COR-L47 (cell line): ENCODE data around the gene NOL11.
"Not testable (repeated sequence)": the region's sequence is repeated elsewhere in the genome, so short reads cannot be mapped to it uniquely, and the experiment has no call there.

Source experiments
- DNase-seq: peaks from one replicate; lab custom pipeline; 2025; lab: John Stamatoyannopoulos, UW

The NOL11 gene

DNA sequence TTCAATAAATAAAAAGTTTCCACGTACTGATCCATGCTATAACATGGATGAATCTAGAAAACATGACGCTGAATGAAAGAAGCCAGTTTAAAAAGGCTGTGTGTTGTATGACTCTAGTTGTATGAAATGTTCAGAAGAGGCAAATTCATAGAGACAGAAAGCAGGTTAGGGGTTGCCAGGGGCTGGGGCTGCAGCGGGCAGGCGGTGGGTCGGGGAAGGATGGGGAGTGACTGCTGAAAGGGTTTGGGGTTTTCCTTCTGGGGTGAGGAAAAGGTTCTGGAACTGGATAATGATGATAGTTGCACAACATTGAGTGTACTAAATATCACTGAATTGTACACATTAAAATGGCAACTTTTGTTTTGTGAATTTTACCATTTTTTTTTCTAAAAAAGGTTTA, 36.3 kb downstream of the NOL11 start:
- no peak for DNase-seq

DNA sequence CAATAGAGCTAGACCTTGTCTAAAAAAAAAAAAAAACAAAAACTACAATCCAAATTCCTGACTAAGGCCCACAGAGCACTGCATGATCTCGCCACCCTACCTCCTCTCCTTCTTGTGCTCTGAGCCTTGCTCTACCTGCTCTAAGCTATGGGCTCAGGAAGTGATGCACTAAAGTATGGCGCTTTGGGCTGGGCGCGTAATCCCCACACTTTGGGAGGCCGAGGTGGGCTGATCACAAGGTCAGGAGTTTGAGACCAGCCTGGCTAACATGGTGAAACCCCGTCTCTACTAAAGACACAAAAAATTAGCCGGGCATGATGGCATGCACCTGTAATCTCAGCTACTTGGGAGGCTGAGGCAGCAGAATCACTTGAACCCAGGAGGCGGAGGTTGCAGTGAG, 37.0 kb downstream of the NOL11 start:
- not testable (repeated sequence) for DNase-seq

DNA sequence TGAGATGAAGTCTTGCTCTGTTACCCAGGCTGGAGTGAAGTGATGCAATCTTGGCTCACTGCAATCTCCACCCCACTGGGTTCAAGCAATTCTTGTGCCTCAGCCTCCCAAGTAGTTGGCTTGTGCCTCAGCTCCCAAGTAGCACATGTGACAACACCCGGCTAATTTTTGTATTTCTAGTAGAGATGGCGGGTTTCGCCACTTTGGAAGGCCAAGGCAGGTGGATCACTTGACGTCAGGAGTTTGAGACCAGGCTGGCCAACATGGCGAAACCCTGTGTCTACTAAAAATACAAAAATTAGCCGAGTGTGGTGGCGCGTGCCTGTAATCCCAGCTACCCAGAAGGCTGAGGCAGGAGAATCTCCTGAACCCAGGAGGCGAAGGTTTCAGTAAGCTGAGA, 39.0 kb downstream of the NOL11 start:
- not testable (repeated sequence) for DNase-seq

DNA sequence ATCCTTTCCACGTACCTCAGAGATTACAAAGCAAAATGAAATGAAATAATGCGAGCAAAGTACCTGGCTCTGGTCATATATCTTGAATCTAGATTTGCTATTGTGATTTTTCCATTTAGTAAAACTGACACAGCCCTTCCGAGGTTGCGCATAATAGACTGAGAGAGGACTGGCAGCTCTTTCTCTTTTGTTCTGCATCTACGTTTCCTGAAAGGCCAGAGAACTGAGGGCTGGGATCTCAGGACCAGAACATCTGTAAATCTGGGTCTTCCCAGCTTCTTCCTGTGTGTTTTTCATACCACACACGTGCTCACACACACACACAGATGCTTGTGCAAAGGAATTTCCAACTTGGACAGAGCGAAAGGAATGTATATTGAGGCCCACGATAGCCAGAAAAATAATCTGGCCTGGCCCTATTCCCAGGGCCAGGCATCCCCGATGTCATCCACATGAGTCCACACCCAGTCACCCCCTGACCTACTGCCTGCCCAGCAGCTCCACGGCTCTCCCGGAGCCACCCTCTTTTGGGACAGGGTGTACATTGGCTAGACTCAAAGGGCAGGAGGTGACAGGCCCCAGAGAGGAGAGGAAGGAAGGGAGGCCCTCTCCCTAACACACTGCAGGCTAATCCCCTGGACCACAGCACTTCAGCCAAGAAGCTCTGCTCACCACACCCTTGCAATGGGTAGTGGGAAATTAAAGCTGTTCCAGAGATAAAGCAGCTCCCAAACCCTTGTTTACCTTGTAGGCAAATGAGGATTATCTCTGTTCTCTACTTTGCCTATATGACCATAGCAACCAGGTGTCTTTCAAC, 41.8 kb downstream of the NOL11 start:
- no peak for DNase-seq

DNA sequence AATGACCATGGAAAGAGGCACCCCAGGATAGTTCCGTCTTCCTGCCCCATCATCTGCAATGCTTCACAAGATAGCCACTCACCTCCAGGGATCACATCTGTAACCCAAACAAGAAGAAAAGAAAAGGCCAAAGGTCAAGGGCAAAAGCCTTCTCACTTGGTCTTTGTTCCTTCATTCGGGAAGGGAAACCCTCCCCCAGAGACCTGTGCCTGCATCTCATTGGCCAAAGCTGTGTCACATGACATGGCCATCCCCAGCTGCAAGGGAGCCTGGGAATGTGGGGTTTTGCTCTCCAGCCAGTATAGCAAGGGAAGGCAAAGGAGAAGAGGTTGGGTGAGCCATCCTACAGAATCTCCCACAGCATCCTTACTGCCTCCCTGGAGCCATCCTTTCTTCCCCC, 47.9 kb downstream of the NOL11 start:
- DNase-seq: no peak

DNA sequence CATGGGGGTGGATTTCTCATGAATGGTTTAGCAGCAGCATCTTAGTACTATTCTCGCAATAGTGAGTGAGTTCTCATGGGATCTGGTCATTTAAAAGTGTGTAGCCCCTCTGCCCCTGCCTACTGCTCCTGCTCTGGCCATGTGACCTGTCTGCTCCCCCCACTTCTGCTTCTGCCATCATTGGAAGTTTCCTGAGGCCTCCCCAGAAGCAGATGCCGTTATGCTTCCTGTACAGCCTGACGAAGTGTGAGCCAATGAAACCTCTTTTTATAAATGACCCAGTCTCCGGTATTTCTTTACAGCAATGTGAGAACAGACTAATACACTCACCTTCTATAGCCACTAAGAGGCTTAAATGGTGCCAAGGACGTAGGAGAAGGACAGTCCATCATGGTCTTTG, 51.5 kb downstream of the NOL11 start:
- no peak for DNase-seq

DNA sequence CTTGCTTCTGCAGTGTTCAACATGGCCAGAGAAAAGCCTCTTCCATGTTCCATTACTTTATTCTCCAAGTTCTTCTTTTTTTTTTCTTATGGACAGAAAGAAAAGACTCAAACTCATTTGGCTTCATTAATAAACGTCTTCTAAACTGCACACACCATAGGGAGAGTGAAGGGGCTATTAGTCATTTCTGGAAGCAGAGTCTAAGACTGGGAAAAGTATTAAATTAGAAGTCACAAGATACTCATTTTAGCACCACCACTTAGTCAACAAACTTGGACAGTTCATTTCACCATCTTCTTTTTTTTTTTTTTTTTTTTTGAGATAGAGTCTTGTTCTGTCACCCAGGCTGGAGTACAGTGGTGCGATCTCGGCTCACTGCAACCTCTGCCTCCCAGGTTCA, 52.8 kb downstream of the NOL11 start:
- no peak for DNase-seq

DNA sequence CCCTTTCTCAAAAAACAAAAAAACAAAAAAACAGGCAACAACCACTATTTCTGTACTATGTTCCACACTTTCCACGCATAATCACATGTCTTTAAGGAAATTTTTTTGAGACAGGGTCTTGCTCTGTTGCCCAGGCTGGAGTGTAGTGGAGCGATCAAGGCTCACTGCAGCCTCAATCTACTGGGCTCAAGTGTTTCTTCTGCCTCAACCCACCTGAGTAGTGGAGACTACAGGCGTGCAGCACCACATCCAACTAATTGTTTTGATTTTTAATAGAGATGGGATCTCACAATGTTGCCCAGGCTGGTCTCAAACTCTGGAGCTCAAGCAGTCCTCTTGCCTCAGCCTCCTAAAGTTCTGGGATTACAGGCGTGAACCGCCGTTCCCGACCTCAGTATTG, 54.9 kb downstream of the NOL11 start:
- DNase-seq: no peak

DNA sequence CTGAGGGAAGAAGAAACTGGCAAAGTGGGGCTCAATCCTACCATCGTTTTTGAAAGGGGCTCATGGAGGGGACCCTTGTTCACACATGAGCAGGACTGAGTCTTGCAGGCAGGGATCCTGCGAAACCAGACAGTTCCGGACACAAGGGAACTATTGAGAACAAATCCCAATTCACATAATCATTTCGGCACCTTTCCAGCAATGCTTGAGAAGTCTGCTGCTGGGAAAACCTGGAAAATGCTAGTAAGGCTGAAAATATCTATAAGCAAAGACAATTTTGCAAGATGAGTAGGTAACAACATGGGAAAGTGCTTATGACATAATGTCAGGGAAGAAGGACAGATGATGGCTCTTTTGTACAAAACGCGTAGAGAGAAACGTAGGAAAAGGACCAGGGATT, 55.5 kb downstream of the NOL11 start:
- no peak for DNase-seq

DNA sequence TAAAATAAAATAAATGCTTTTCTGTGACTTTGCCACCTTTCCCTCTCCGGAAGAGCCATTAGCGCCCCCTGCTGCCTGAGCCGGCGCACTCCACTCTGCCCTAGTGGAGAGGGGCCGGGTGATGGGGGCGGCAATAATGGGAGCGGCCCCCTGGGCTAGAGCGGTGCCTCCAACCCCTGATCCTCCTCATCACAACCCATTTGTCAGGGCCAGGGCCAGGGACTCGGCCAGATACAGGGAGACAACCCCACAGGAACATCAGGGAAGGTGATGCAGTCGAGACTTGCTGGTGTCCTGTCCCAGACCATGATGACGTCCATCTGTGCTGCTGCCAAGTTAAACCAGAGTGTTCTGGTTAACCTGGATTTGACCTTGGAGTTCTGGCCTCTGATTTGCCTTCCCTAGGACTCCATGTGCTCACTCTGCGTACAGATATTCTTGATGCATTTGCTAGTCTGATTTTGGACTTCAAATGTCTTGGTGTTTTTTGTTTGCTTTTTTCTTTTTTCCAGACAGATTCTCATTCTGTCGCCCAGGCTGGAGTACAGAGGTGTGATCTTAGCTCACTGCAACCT, 61.4 kb downstream of the NOL11 start:
- no peak for DNase-seq

DNA sequence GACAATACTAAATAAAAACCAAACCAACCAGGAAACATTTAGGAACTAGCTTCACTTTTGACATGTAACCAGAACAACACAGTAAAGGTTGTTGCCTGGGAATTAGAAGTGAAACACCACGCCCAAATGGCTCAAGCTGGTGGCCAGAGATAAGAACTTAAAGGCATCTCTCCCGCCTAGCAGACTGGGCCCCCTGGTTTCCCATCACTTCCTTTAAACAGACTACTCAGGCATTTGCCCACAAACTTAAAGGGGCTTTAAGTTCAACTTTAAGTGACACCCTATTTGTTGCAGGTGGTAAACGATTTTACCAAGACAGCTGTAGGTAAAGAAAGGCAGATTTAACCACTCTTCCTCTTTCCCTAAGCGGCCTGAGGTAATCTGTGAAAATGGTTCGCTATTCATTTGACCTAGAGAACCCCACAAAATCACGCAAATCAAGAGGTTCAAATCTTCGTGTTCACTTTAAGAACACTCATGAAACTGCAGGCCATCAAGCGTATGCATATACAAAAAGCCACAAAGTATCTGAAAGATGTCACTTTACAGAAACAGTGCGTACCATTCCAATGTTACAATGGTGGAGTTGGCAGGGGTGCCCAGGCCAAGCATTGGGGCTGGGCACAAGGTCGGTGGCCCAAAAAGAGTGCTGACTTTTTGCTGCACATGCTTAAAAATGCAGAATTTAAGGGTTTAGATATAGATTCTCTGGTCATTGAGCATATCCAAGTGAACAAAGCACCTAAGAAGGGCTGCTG, 66.8 kb downstream of the NOL11 start:
- no peak for DNase-seq

DNA sequence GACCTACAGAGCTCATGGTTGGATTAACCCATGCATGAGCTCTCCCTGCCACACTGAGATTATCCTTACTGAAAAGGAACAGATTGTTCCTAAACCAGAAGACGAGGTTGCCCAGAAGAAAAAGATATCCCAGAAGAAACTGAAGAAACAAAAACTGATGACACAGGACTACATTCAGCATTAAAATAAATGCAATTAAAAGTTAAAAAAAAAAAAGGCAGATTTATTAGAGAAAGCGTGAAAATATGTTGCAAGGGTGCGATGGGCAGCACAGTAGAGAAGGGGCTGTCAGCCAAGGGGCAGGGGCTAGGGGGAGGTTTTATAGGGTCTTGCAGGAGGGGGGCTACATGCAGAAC, 67.4 kb downstream of the NOL11 start:
- no peak for DNase-seq

DNA sequence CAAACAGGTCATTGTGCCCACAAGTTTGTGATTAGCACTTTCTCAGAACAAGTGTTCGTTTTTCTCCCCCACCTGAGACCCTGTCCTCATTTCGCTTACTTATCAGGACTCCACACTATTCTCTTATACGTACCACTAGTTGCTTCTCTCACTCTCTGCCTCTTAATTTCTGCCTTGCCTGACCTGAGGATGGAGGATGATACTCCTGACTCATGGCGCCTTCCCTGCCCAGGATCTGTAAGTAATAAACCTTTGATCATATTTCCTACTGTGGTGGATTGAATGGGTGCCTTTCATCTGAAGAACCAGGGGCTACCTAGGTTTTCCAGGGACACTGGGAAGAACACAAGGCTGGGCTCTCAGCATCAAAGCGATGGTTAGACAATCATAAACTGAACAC, 67.8 kb downstream of the NOL11 start:
- DNase-seq: no peak
